Duodenal mucosa (tissue), 2 donors: ENCODE measurements around the gene NECTIN1.

Source experiments
- H3K27ac ChIP-seq: one replicate; pipeline ENCODE4 v1.7.0; 2013; ENCODE audit warnings: low read depth, low read length
- H3K27me3 ChIP-seq, 2 donors: one replicate each; pipeline ENCODE4 v1.7.0; 2013; ENCODE audit warnings: low read length in 2 of 2, control low read depth in 1 of 2; ENCODE audit not compliant: insufficient read depth in 2 of 2, control insufficient read depth in 1 of 2
- H3K36me3 ChIP-seq, 2 donors: one replicate each; pipeline ENCODE4 v1.7.0; 2013; ENCODE audit warnings: low read length in 2 of 2, control low read depth in 1 of 2; ENCODE audit not compliant: insufficient read depth in 2 of 2, control insufficient read depth in 1 of 2
- H3K4me1 ChIP-seq, 2 donors: one replicate each; pipeline ENCODE4 v1.7.0; 2013; ENCODE audit warnings: low read length in 2 of 2, control low read depth in 1 of 2; ENCODE audit not compliant: insufficient read depth in 2 of 2, control insufficient read depth in 1 of 2
- H3K4me3 ChIP-seq, 2 donors: one replicate each; pipeline ENCODE4 v1.7.0; 2013; ENCODE audit warnings: low read length in 2 of 2, low read depth in 1 of 2
- H3K9ac ChIP-seq, 2 donors: one replicate each; pipeline ENCODE4 v1.7.0; 2013; ENCODE audit warnings: low read length in 2 of 2, low read depth in 1 of 2
- H3K9me3 ChIP-seq, 2 donors: one replicate each; pipeline ENCODE4 v1.7.0; 2013; ENCODE audit warnings: low read length in 2 of 2, control low read depth in 1 of 2; ENCODE audit not compliant: control insufficient read depth in 1 of 2

NECTIN1 gene

GRCh38 chr11:119594639-119595249 lies 134.3 kb downstream of the NECTIN1 start:
- Histone ChIP-seq H3K9me3 (peaks cover 6 to 7% of the 10 kb centered on the region in 2 donors), H3K27ac (no peak overlapping the region), H3K4me1 (no peaks in the 10 kb centered on the region), H3K36me3 (no peaks in the 10 kb centered on the region), H3K9ac (no peak overlapping the region), H3K4me3 (no peak overlapping the region), H3K27me3 (no peaks in the 10 kb centered on the region)

GRCh38 chr11:119593346-119593745 lies 135.7 kb downstream of the NECTIN1 start:
- Histone ChIP-seq H3K27me3 (no peaks in the 10 kb centered on the region), H3K4me1 (no peaks in the 10 kb centered on the region), H3K27ac (no peak overlapping the region), H3K4me3 (no peak overlapping the region), H3K36me3 (no peaks in the 10 kb centered on the region), H3K9me3 (peaks cover 6 to 7% of the 10 kb centered on the region in 2 donors), H3K9ac (no peak overlapping the region)

GRCh38 chr11:119592642-119593041 lies 136.4 kb downstream of the NECTIN1 start:
- H3K9ac ChIP-seq: no peak overlapping the region
- H3K4me1 ChIP-seq: no peaks in the 10 kb centered on the region
- H3K4me3 ChIP-seq: no peak overlapping the region
- no peaks in the 10 kb centered on the region for H3K27me3 ChIP-seq
- H3K9me3 ChIP-seq: peaks cover 6 to 7% of the 10 kb centered on the region in 2 donors
- H3K36me3 ChIP-seq: no peaks in the 10 kb centered on the region
- H3K27ac ChIP-seq: no peak overlapping the region

- Histone ChIP-seq H3K9me3 (peaks cover 6 to 7% of the 10 kb centered on the region in 2 donors), H3K27me3 (no peaks in the 10 kb centered on the region), H3K4me1 (no peaks in the 10 kb centered on the region), H3K36me3 (no peaks in the 10 kb centered on the region), H3K9ac (no peak overlapping the region), H3K27ac (no peak overlapping the region), H3K4me3 (no peak overlapping the region)
Measured at GRCh38 chr11:119591836-119592310, 137.1 kb downstream of the NECTIN1 start.

- Histone ChIP-seq H3K4me3 (no peak overlapping the region), H3K9me3 (peaks cover 6 to 7% of the 10 kb centered on the region in 2 donors), H3K36me3 (no peaks in the 10 kb centered on the region), H3K27me3 (no peaks in the 10 kb centered on the region), H3K9ac (no peak overlapping the region), H3K27ac (no peak overlapping the region), H3K4me1 (no peaks in the 10 kb centered on the region)
Measured at GRCh38 chr11:119590651-119591351, 138.2 kb downstream of the NECTIN1 start.

GRCh38 chr11:119589001-119589400 lies 140.0 kb downstream of the NECTIN1 start:
- H3K4me3 ChIP-seq: no peak overlapping the region
- no peaks in the 10 kb centered on the region for H3K36me3 ChIP-seq
- H3K9me3 ChIP-seq: peaks cover 6 to 7% of the 10 kb centered on the region in 2 donors
- H3K9ac ChIP-seq: no peak overlapping the region
- peaks cover 0 to 12% of the 10 kb centered on the region in 2 donors for H3K4me1 ChIP-seq
- H3K27ac ChIP-seq: no peak overlapping the region
- H3K27me3 ChIP-seq: no peaks in the 10 kb centered on the region
